ENCODE data around the gene SH3GLB1. TPM values are rescaled to one million over a fixed set of nuclear protein-coding genes. Genes with fewer than 3 reads are reported as not detected.

SH3GLB1 gene
- total RNA-seq, 1 donor from 2014 or later = 54.1 TPM

- peak; percentile 21 for DNase-seq
Measured at GRCh38 chr1:86739648-86740509, 35.5 kb downstream of the SH3GLB1 start.

- peak; percentile 78 for DNase-seq
Measured at GRCh38 chr1:86741947-86742572, 37.7 kb downstream of the SH3GLB1 start.

- no peak for DNase-seq
Measured at GRCh38 chr1:86747304-86747703, 42.9 kb downstream of the SH3GLB1 start.

- no peak for DNase-seq
Measured at GRCh38 chr1:86748622-86749373, 44.4 kb downstream of the SH3GLB1 start.

GRCh38 chr1:86750076-86750475 is 45.7 kb downstream of the SH3GLB1 start:
- DNase-seq = no peak

- DNase-seq = no peak
Measured at GRCh38 chr1:86750530-86750929, 46.2 kb downstream of the SH3GLB1 start.

- no peak for DNase-seq
Measured at GRCh38 chr1:86751923-86752322, 47.5 kb downstream of the SH3GLB1 start.

GRCh38 chr1:86753700-86754099 is 49.3 kb downstream of the SH3GLB1 start:
- DNase-seq = peak; percentile 51

GRCh38 chr1:86754265-86754974 is 50.0 kb downstream of the SH3GLB1 start:
- DNase-seq = no peak

GRCh38 chr1:86756062-86756406 is 51.7 kb downstream of the SH3GLB1 start:
- DNase-seq = no peak

- DNase-seq = no peak
Measured at GRCh38 chr1:86757272-86757984, 53.1 kb downstream of the SH3GLB1 start.

- no peak for DNase-seq
Measured at GRCh38 chr1:86758570-86758969, 54.2 kb downstream of the SH3GLB1 start.

GRCh38 chr1:86760199-86760598 is 55.8 kb downstream of the SH3GLB1 start:
- DNase-seq = no peak

- no peak for DNase-seq
Measured at GRCh38 chr1:86762336-86762735, 58.0 kb downstream of the SH3GLB1 start.

GRCh38 chr1:86764523-86764922 is 60.1 kb downstream of the SH3GLB1 start:
- no peak for DNase-seq

- no peak for DNase-seq
Measured at GRCh38 chr1:86765073-86765472, 60.7 kb downstream of the SH3GLB1 start.

- no peak for DNase-seq
Measured at GRCh38 chr1:86765674-86766073, 61.3 kb downstream of the SH3GLB1 start.

- no peak for DNase-seq
Measured at GRCh38 chr1:86768554-86768953, 64.2 kb downstream of the SH3GLB1 start.

GRCh38 chr1:86769065-86769464 is 64.7 kb downstream of the SH3GLB1 start:
- no peak for DNase-seq

GRCh38 chr1:86773341-86774288 is 69.2 kb downstream of the SH3GLB1 start:
- peak; percentile 20 for DNase-seq
